OCI-LY1 (cell line): Measurements from ENCODE around the gene SSRP1.

Experiments
- CTCF ChIP-seq: fragments of 200-600 bp; sonication (generic), shearing (Covaris generic); IDR thresholded peaks from 2 replicates; pipeline ENCODE4 v1.5.1; 2017; ENCODE audit warnings: mild to moderate bottlenecking, antibody characterized with exemption, low read length, moderate library complexity, mixed read lengths
- EZH2 ChIP-seq: fragments of 200-600 bp; sonication (generic), shearing (Covaris generic); IDR thresholded peaks from 2 replicates; pipeline ENCODE4 v1.8.0; 2017; ENCODE audit warnings: borderline replicate concordance, mixed run types, mild to moderate bottlenecking, antibody characterized with exemption, low read length, moderate library complexity, mixed read lengths

DNA sequence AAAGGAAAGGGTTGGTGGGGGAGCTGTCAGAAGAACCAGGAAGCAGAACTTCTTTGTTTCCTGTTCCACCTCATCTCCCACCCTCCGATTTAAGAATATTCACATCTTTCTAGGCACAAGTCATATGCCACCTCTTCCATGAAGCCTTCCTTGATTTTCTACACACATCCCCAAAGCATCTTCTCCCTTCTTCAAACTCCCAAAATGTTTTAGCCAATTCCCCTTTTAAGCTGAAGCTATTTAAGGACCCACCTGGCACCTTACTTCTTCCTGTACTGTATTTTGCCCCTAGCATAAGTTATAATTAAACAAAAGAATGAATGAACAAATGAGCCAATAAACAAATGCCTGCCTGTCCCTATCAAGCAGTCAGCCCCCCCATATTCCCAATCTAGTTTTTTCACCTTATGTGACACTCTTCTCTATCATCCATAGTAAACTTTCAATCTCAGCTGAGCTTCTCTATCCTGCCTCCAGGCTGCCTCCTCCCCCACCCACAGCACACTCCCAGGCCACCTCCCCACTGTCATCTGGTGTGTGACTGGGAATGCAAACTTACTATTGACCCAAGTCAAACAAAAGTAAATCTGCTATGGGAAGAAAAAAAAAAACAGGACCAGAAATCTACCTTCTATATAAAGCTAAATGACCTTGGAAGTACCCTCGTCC lies 14.8 kb downstream of the SSRP1 start:
- TF ChIP-seq CTCF: no peak
- no peak for TF ChIP-seq EZH2
